PC-9 (cell line): ENCODE data around the gene TUBA4B. TPM values are rescaled to one million over a fixed set of nuclear protein-coding genes. Genes with fewer than 3 reads are reported as not detected.

Source experiments
- BruUV-seq: library from RNA; stranded (reverse); fragments of 400-500 nt; replicated peaks from 2 replicates; lab custom pipeline; 2021; lab: Mats Ljungman, UMichigan
- CTCF ChIA-PET: fragments of 300-600 bp; sonication (Branson Sonifier 250); formaldehyde crosslinking; loops from one replicate; lab custom pipeline; 2022; ENCODE audit warnings: antibody characterized with exemption; lab: Charles Lee
- POLR2A ChIA-PET: fragments of 300-600 bp; sonication (Branson Sonifier 250); formaldehyde crosslinking; loops from one replicate; lab custom pipeline; 2022; ENCODE audit warnings: antibody characterized with exemption; ENCODE audit not compliant: unreplicated experiment; lab: Charles Lee
- DNase-seq, 2 experiments: peaks; one replicate each; pipeline versions ENCODE4 v3.0.0 to v3.0.0-alpha.2; 2015 to 2022; ENCODE audit warnings: mixed read lengths in 1 of 2
- H2AFZ ChIP-seq: fragments of 200-600 bp; sonication (generic); 2 replicates; pipeline ENCODE4 v1.8.1; 2017; ENCODE audit warnings: antibody characterized with exemption
- H3F3A ChIP-seq: fragments of 200-600 bp; sonication (generic); 2 replicates; pipeline ENCODE4 v1.8.1; 2017; ENCODE audit warnings: antibody characterized with exemption, mild to moderate bottlenecking, low read depth; ENCODE audit not compliant: insufficient read depth
- H3K27ac ChIP-seq: fragments of 200-600 bp; sonication (generic); 2 replicates; pipeline ENCODE4 v1.6.1; 2016; ENCODE audit warnings: mixed run types
- H3K27me3 ChIP-seq: fragments of 200-600 bp; sonication (generic); 2 replicates; pipeline ENCODE4 v1.6.1; 2016; ENCODE audit warnings: low read depth, mixed run types; ENCODE audit not compliant: insufficient read depth
- H3K36me3 ChIP-seq: fragments of 200-600 bp; sonication (generic); 2 replicates; pipeline ENCODE4 v1.6.1; 2016; ENCODE audit warnings: low read depth, mixed run types
- H3K4me1 ChIP-seq: fragments of 200-600 bp; sonication (generic); replicated peaks from 2 replicates; pipeline ENCODE4 v1.6.1; 2016; ENCODE audit warnings: mixed run types; ENCODE audit not compliant: insufficient read depth
- H3K4me2 ChIP-seq: fragments of 200-600 bp; sonication (generic); 2 replicates; pipeline ENCODE4 v1.6.1; 2017; ENCODE audit warnings: mixed run types
- H3K4me3 ChIP-seq: fragments of 200-600 bp; sonication (generic); 2 replicates; pipeline ENCODE4 v1.6.1; 2016; ENCODE audit warnings: mixed run types
- H3K79me2 ChIP-seq: fragments of 200-600 bp; sonication (generic); 2 replicates; pipeline ENCODE4 v1.6.1; 2017; ENCODE audit warnings: low read depth, mixed run types
- H3K9me2 ChIP-seq: fragments of 200-600 bp; sonication (generic); 2 replicates; pipeline ENCODE4 v1.8.1; 2017; ENCODE audit warnings: mild to moderate bottlenecking; ENCODE audit not compliant: insufficient read depth
- H3K9me3 ChIP-seq: fragments of 200-600 bp; sonication (generic); 2 replicates; pipeline ENCODE4 v1.8.1; 2016; ENCODE audit warnings: low read depth; ENCODE audit not compliant: insufficient read depth
- H4K20me1 ChIP-seq: fragments of 200-600 bp; sonication (generic); 2 replicates; pipeline ENCODE4 v1.8.1; 2017; ENCODE audit not compliant: insufficient read depth
- EZH2 ChIP-seq: fragments of 200-600 bp; sonication (generic); IDR thresholded peaks from 2 replicates; pipeline ENCODE4 v1.8.0; 2017; ENCODE audit warnings: antibody characterized with exemption, low read depth
- intact Hi-C: fragments of 100-400 bp; cut with micrococcal nuclease; formaldehyde crosslinking; loops from one replicate; pipeline ENCODE4 v1.10.0; 2022; ENCODE audit not compliant: unreplicated experiment
- total RNA-seq: library from RNA; stranded (reverse); gene quantifications from 2 replicates; pipeline ENCODE4 v1.2.3, GENCODE V29; 2021
- TF ChIP-seq, protein P1 (sequence below): fragments of 200-600 bp; sonication (generic); conservative IDR thresholded peaks from 2 replicates; pipeline ENCODE4 v1.6.1; 2017; ENCODE audit warnings: mixed run types, antibody characterized with exemption, mild to moderate bottlenecking, moderate library complexity

TUBA4B gene
- total RNA-seq, 1 experiment from 2014 or later = not detected

- Histone ChIP-seq H3K9me3 (no peaks in the 10 kb centered on the region), H3K4me1 (no peaks in the 10 kb centered on the region; the same call in 1 of the 2 replicates), H3K27me3 (peaks cover 22% of the 10 kb centered on the region), H3K4me3 (no peak overlapping the region), H3K36me3 (no peaks in the 10 kb centered on the region), H3K4me2 (no peak overlapping the region), H3K79me2 (no peaks in the 10 kb centered on the region), H3F3A (no peaks in the 10 kb centered on the region), H3K27ac (no peak overlapping the region), H3K9me2 (no peaks in the 10 kb centered on the region), H4K20me1 (no peaks in the 10 kb centered on the region), H2AFZ (no peak overlapping the region)
- BruUV-seq = no TSS peak
- no peak for TF ChIP-seq EZH2
- TF ChIP-seq, protein P1, sequence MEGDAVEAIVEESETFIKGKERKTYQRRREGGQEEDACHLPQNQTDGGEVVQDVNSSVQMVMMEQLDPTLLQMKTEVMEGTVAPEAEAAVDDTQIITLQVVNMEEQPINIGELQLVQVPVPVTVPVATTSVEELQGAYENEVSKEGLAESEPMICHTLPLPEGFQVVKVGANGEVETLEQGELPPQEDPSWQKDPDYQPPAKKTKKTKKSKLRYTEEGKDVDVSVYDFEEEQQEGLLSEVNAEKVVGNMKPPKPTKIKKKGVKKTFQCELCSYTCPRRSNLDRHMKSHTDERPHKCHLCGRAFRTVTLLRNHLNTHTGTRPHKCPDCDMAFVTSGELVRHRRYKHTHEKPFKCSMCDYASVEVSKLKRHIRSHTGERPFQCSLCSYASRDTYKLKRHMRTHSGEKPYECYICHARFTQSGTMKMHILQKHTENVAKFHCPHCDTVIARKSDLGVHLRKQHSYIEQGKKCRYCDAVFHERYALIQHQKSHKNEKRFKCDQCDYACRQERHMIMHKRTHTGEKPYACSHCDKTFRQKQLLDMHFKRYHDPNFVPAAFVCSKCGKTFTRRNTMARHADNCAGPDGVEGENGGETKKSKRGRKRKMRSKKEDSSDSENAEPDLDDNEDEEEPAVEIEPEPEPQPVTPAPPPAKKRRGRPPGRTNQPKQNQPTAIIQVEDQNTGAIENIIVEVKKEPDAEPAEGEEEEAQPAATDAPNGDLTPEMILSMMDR = no peak
- no peak for DNase-seq
- intact Hi-C loops = loop anchor here (5.0 kb wide), 2 partner anchors 91 to 236 kb away; partner anchors contain the start of gene DNPEP
- ChIA-PET CTCF (interaction anchor here (1.6 to 2.3 kb wide), 3 partner anchors 18 to 48 kb away, joined by 6 to 13 read pairs (median 13); partner anchors contain the start of gene DNAJB2), POLR2A (no interaction called here)
Observed at GRCh38 chr2:219296142-219296541, 43.1 kb downstream of the TUBA4B start.

DNA sequence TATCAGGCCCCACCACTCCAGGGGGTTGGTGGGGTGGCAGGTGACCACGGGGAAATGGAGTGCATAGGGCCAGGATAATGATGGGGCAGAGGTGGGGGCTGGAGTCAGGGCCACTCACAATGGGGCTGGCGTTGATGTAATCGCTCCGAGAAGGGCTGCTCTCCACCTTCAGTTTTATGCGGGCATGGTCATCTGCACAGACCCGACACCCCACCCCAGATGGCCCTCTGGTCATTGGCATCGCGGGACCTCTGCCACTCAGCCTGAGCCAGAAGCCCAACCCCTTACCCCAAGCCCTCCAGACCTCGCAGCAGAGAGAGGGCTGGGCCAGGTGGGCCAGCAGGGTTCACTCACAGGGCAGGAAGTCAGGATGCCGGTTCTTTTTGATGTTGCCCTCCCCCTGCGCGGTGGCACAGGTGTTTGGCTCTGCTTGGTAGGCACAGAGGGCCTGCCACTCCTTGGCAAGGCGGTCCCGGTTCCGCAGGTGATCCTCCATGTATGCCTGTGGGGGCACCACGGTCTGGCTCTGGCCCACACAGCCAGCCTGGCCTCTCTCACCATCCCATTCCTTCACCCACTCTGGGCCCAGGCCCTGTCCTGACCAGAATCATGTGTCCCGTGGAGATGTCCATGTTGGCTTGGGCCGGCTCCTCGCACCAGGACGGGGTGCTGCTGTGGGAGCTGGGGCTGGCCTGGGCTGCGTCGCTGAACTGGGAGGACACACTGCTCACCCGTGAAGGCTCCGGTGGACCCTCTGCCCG, 43.8 kb downstream of the TUBA4B start:
- H3K4me3 ChIP-seq = no peak overlapping the region
- ChIA-PET CTCF (no interaction called here), POLR2A (no interaction called here)
- peaks cover 29% of the 10 kb centered on the region for H3K27me3 ChIP-seq
- no peaks in the 10 kb centered on the region; the same call in 1 of the 2 replicates for H3K4me1 ChIP-seq
- no peak overlapping the region for H3K27ac ChIP-seq
- no peak for DNase-seq
- H3K9me2 ChIP-seq = no peaks in the 10 kb centered on the region
- H3F3A ChIP-seq = no peaks in the 10 kb centered on the region
- H3K4me2 ChIP-seq = no peak overlapping the region
- no TSS peak for BruUV-seq
- intact Hi-C loops = loop anchor here (5.0 kb wide), 2 partner anchors 90 to 235 kb away; partner anchors contain the start of gene DNPEP
- TF ChIP-seq, protein P1 = no peak
- no peak for TF ChIP-seq EZH2
- H3K79me2 ChIP-seq = no peaks in the 10 kb centered on the region
- H2AFZ ChIP-seq = no peak overlapping the region
- H3K9me3 ChIP-seq = no peaks in the 10 kb centered on the region
- no peaks in the 10 kb centered on the region for H4K20me1 ChIP-seq
- no peaks in the 10 kb centered on the region for H3K36me3 ChIP-seq

- no peaks in the 10 kb centered on the region; the same call in 1 of the 2 replicates for H3K4me1 ChIP-seq
- ChIA-PET POLR2A (no interaction called here), CTCF (no interaction called here)
- TF ChIP-seq, protein P1 = no peak
- no peak for TF ChIP-seq EZH2
- H3K4me3 ChIP-seq = no peak overlapping the region
- peaks cover 40% of the 10 kb centered on the region for H3K27me3 ChIP-seq
- H3K9me3 ChIP-seq = no peaks in the 10 kb centered on the region
- BruUV-seq = no TSS peak
- no peak for DNase-seq
- H4K20me1 ChIP-seq = no peaks in the 10 kb centered on the region
- no peaks in the 10 kb centered on the region for H3K9me2 ChIP-seq
- no peak overlapping the region for H3K4me2 ChIP-seq
- intact Hi-C loops = loop anchor here (1.0 to 5.0 kb wide), 4 partner anchors 89 to 234 kb away; partner anchors contain the start of genes DNPEP and NHEJ1
- no peak overlapping the region for H2AFZ ChIP-seq
- no peaks in the 10 kb centered on the region for H3F3A ChIP-seq
- no peaks in the 10 kb centered on the region for H3K79me2 ChIP-seq
- H3K27ac ChIP-seq = no peak overlapping the region
- H3K36me3 ChIP-seq = no peaks in the 10 kb centered on the region
Observed at GRCh38 chr2:219297766-219298456, 44.9 kb downstream of the TUBA4B start.
